ENCODE data around the gene USP9Y.

Gene USP9Y

GRCh38 chrY:12733625-12734024, 32.6 kb downstream of the USP9Y start:
- DNase-seq (ENCODE audit: low read depth in 2 of 2), result peak in 1 of 2 donors; percentile 68

GRCh38 chrY:12734051-12734450, 33.0 kb downstream of the USP9Y start:
- TF ChIP-seq CTCF (IDR thresholded peaks at IDR 0.05; ENCODE audit: low read depth, low read length), result no peak
- no peak overlapping the region for H3K4me3 ChIP-seq (replicated peaks in 1 of 2; ENCODE audit: low read depth in 2 of 2, low read length in 2 of 2)
- no peak for DNase-seq (ENCODE audit: low read depth in 2 of 2)

More at GRCh38 chrY:12733625-12734024, 32.6 kb downstream of the USP9Y start:
- TF ChIP-seq CTCF (IDR thresholded peaks at IDR 0.05; ENCODE audit: low read depth, low read length), result no peak
- H3K4me3 ChIP-seq (replicated peaks in 1 of 2; ENCODE audit: low read depth in 2 of 2, low read length in 2 of 2), result no peak overlapping the region

- no peak for DNase-seq (ENCODE audit: low read depth in 2 of 2)
- no peak for TF ChIP-seq CTCF (IDR thresholded peaks at IDR 0.05; ENCODE audit: low read depth, low read length)
- H3K4me3 ChIP-seq (replicated peaks in 1 of 2; ENCODE audit: low read depth in 2 of 2, low read length in 2 of 2), result no peak overlapping the region
Measured at GRCh38 chrY:12741414-12741813, 40.4 kb downstream of the USP9Y start.

- no peak overlapping the region for H3K4me3 ChIP-seq (replicated peaks in 1 of 2; ENCODE audit: low read depth in 2 of 2, low read length in 2 of 2)
- no peak for DNase-seq (ENCODE audit: low read depth in 2 of 2)
- TF ChIP-seq CTCF (IDR thresholded peaks at IDR 0.05; ENCODE audit: low read depth, low read length), result no peak
Measured at GRCh38 chrY:12742725-12743124, 41.7 kb downstream of the USP9Y start.

GRCh38 chrY:12744091-12744490, 43.1 kb downstream of the USP9Y start:
- no peak overlapping the region for H3K4me3 ChIP-seq (replicated peaks in 1 of 2; ENCODE audit: low read depth in 2 of 2, low read length in 2 of 2)
- TF ChIP-seq CTCF (IDR thresholded peaks at IDR 0.05; ENCODE audit: low read depth, low read length), result no peak

GRCh38 chrY:12749293-12749692, 48.3 kb downstream of the USP9Y start:
- H3K4me3 ChIP-seq (replicated peaks in 1 of 2; ENCODE audit: low read depth in 2 of 2, low read length in 2 of 2), result no peak overlapping the region
- TF ChIP-seq CTCF (IDR thresholded peaks at IDR 0.05; ENCODE audit: low read depth, low read length), result no peak
- DNase-seq (ENCODE audit: low read depth in 2 of 2), result no peak

More at GRCh38 chrY:12744091-12744490, 43.1 kb downstream of the USP9Y start:
- DNase-seq (ENCODE audit: low read depth in 2 of 2), result no peak

GRCh38 chrY:12752856-12753255, 51.8 kb downstream of the USP9Y start:
- no peak for DNase-seq (ENCODE audit: low read depth in 2 of 2)
- H3K4me3 ChIP-seq (replicated peaks in 1 of 2; ENCODE audit: low read depth in 2 of 2, low read length in 2 of 2), result no peak overlapping the region
- TF ChIP-seq CTCF (IDR thresholded peaks at IDR 0.05; ENCODE audit: low read depth, low read length), result no peak
